Heart right ventricle (tissue), 16 donors: ENCODE measurements around the gene C16orf82. TPM values are rescaled to one million over a fixed set of nuclear protein-coding genes. Genes with fewer than 3 reads are reported as not detected.

ENCODE experiments used
- ATAC-seq, 8 donors: fragments of 200-7000 bp; cut with Tn5 transposase; one replicate each; pipeline ENCODE4 v1.9.1; 2020; ENCODE audit warnings: mild to moderate bottlenecking in 8 of 8, moderate library complexity in 8 of 8, moderate number of reproducible peaks in 1 of 8
- DNase-seq, 2 donors: peaks; one replicate each; pipeline ENCODE4 v3.0.0-alpha.2; 2020
- H3K27ac ChIP-seq, 10 donors: fragments of 200-600 bp; sonication (generic) in 2 of 10; one replicate each; pipeline versions ENCODE4 v1.5.0 to v1.8.0; 2020 to 2022; ENCODE audit warnings: mild to moderate bottlenecking in 3 of 10
- H3K27me3 ChIP-seq, 7 donors: fragments of 200-600 bp; one replicate each; pipeline ENCODE4 v1.8.0; 2021 to 2022; ENCODE audit warnings: mild to moderate bottlenecking in 2 of 7
- H3K36me3 ChIP-seq, 9 donors: fragments of 200-600 bp; sonication (generic) in 1 of 9; one replicate each; pipeline versions ENCODE4 v1.5.0 to v1.8.0; 2020 to 2022; ENCODE audit warnings: mild to moderate bottlenecking in 2 of 9
- H3K4me1 ChIP-seq, 9 donors: fragments of 200-600 bp; sonication (generic) in 1 of 9; one replicate each; pipeline versions ENCODE4 v1.5.0 to v1.8.0; 2020 to 2022; ENCODE audit warnings: mild to moderate bottlenecking in 4 of 9
- H3K4me3 ChIP-seq, 10 donors: fragments of 200-600 bp; sonication (generic) in 2 of 10; one replicate each; pipeline versions ENCODE4 v1.5.0 to v1.8.0; 2020 to 2022; ENCODE audit warnings: mild to moderate bottlenecking in 7 of 10, moderate library complexity in 2 of 10
- H3K9me3 ChIP-seq, 11 donors: fragments of 200-600 bp in 10 of 11; sonication (generic) in 2 of 11; one replicate each; pipeline versions ENCODE4 v1.5.0 to v1.8.0; 2013 to 2022; ENCODE audit warnings: mild to moderate bottlenecking in 2 of 11, control low read depth in 1 of 11, moderate library complexity in 1 of 11
- CTCF ChIP-seq, 9 donors: fragments of 200-600 bp; sonication (generic) in 2 of 9; IDR thresholded peaks; one replicate each; pipeline versions ENCODE4 v1.5.0 to v1.8.0; 2021 to 2022; ENCODE audit warnings: antibody characterized with exemption in 9 of 9, mild to moderate bottlenecking in 5 of 9, moderate library complexity in 1 of 9
- WGBS, 2 donors: extraction: QIAGEN DNeasy Blood & Tissue Kit; methylation state at CpG; one replicate each; pipeline ENCODE4 v1.1.7; 2013; ENCODE audit warnings: inconsistent platforms in 1 of 2; 5-methylcytosine and 5-hydroxymethylcytosine counted together
- intact Hi-C, 10 donors: fragments of 100-400 bp; cut with DNase I; formaldehyde crosslinking; loops; one replicate each; pipeline versions ENCODE4 v1.11.1 to v1.14.2; 2022
- polyA plus RNA-seq, 2 donors: library from polyadenylated mRNA; stranded (reverse); fragments of 200-250 nt; gene quantifications; one replicate each; pipeline ENCODE4 v1.2.3, GENCODE V29; 2013
- total RNA-seq, 10 donors: library from RNA; stranded (reverse); fragmentation: NEBNext Ultra II Directional in 3 of 10; extraction: Animal tissue kit (Norgen Biotek cat#: 25700) in 3 of 10; gene quantifications; one replicate each; pipeline versions ENCODE4 v1.2.1 to v1.2.4, GENCODE V29; 2021 to 2023
- donor health status: Arrhythmogenic right ventricular cardiomyopathy.
- donor health status: ischemic (EF 13 %, LVEDD 7.1; RV severe dilation, severe dysfunction).
- donor health status: healthy with polysubstance abuse.
- donor health status: DM: no; HTN: yes; CAD: no.
- donor health status: DM: no; HTN: no; CAD: no.
- donor health status: ischemic (EF 25% LVEDD 6.9; RV normal size, moderate dysfunction).
- donor health status: ischemic (EF 25% LVEDD 5.7; RV mildly dilated, moderate dysfunction).
- donor health status: healthy.
- donor health status: DM: yes; HTN: yes; CAD: no.
- donor health status: Ischemic cardiomyopathy.
- donor health status: ischemic (EF 35%, LVEDD 5.7; RV mildly dilated, moderate dysfunction).
- donor health status: nonischemic (EF 11% LVEDD 7.7; RV severe dilation, severe dysfunction).
- donor health status: DM: yes; HTN: yes; CAD: no.
- donor health status: PGD.
- donor health status: ischemic (EF 29% LVEDD 5.4; RV normal size, mild dysfunction).
- donor health status: nonischemic (EF 23%, LVEDD 6.1; RV moderate dilation, normal function).

C16orf82 gene
- total and polyA plus RNA-seq, 12 donors = not detected

DNA sequence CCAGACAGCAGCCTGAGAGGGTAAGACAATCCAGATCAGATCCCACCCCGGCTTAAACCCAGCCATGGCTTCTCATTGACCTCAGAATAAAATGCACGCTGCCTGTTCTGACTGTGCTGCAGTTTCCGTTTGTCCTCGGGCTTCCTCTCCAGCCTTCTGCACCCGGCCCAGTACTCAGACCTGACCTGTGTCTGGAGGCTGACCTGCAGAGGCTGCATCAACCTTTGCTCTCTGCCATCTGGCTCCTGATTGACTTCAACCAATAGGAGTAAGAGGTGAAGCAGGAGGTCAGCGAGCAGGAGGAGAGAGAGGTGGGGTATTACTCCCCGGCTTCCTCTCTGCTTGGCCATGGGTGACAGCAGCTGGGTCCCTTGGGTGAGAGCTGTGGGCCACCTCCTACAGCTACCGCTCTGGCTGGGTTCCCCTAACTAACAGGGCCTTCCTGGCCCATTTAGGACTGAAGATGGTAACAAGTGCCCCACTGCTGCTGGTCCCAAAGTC is 46.7 kb downstream of the C16orf82 start:
- no peak overlapping the region for H3K4me3 ChIP-seq
- intact Hi-C loops = loop anchor here in 3 of 10 donors (5.0 to 10.0 kb wide), 2 partner anchors 1276 to 1289 kb away; no protein-coding TSS in a partner anchor
- WGBS, 2 donors = 49 to 63% methylated on average over 8 of the region's 8 CpGs
- H3K27ac ChIP-seq = no peak overlapping the region
- peaks cover 0 to 12% (median 8%) of the 10 kb centered on the region in 9 donors for H3K4me1 ChIP-seq
- no peaks in the 10 kb centered on the region for H3K36me3 ChIP-seq
- no peak for TF ChIP-seq CTCF (IDR thresholded peaks at IDR 0.05)
- DNase-seq (no peak), ATAC-seq (no peak)
- peaks cover 0 to 5% (median 0%) of the 10 kb centered on the region in 11 donors for H3K9me3 ChIP-seq
- H3K27me3 ChIP-seq = peaks cover 0 to 24% (median 5%) of the 10 kb centered on the region in 7 donors

- peaks cover 0 to 19% (median 0%) of the 10 kb centered on the region in 7 donors for H3K27me3 ChIP-seq
- H3K4me3 ChIP-seq = no peak overlapping the region
- WGBS, 2 donors = 72 to 75% methylated on average over 2 of the region's 2 CpGs
- H3K4me1 ChIP-seq = peaks cover 0 to 12% (median 8%) of the 10 kb centered on the region in 9 donors
- no peak overlapping the region for H3K27ac ChIP-seq
- H3K9me3 ChIP-seq = peaks cover 0 to 5% (median 0%) of the 10 kb centered on the region in 11 donors
- H3K36me3 ChIP-seq = no peaks in the 10 kb centered on the region
- intact Hi-C loops = loop anchor here in 3 of 10 donors (5.0 to 10.0 kb wide), 2 partner anchors 1277 to 1289 kb away; no protein-coding TSS in a partner anchor
- no peak for ATAC-seq
- no peak for DNase-seq
- no peak for TF ChIP-seq CTCF (IDR thresholded peaks at IDR 0.05)
These were observed 47.3 kb downstream of the C16orf82 start for GRCh38 chr16:27114006-27114405.

- H3K36me3 ChIP-seq = no peaks in the 10 kb centered on the region
- no peak overlapping the region for H3K4me3 ChIP-seq
- no peaks in the 10 kb centered on the region for H3K27me3 ChIP-seq
- 71% methylated on average over 5 of the region's 5 CpGs for WGBS, 2 donors
- no peak for DNase-seq
- no peak overlapping the region for H3K27ac ChIP-seq
- no peaks in the 10 kb centered on the region for H3K4me1 ChIP-seq
- TF ChIP-seq CTCF (IDR thresholded peaks at IDR 0.05) = no peak
- H3K9me3 ChIP-seq = peaks cover 0 to 34% (median 20%) of the 10 kb centered on the region in 11 donors
- ATAC-seq = no peak
- intact Hi-C loops = loop anchor here in 1 of 10 donors (10.0 kb wide), 1 partner anchor 1294 kb away; no protein-coding TSS in a partner anchor
These were observed 51.8 kb downstream of the C16orf82 start for GRCh38 chr16:27118526-27118925.

Other genes starting within 250 kb of the C16orf82 start
- gene KDM8, start 136.6 kb downstream of the C16orf82 start, total RNA-seq = 1 to 10 TPM; 2.6 to 4.5 (median 3.3) TPM
- 1 to 10 TPM; 1.5 to 5.8 TPM for gene KDM8, start 136.6 kb downstream of the C16orf82 start, polyA plus RNA-seq
- 10 to 100 TPM; 33.5 to 46.3 (median 38.1) TPM for gene NSMCE1, start 201.8 kb downstream of the C16orf82 start, total RNA-seq
- 10 to 100 TPM; 36.1 to 57.1 TPM for gene NSMCE1, start 201.8 kb downstream of the C16orf82 start, polyA plus RNA-seq
- gene IL4R, start 247.0 kb downstream of the C16orf82 start, total RNA-seq = 10 to 100 TPM in 4 of 10 donors, 1 to 10 TPM in 6; 5.0 to 28.9 (median 9.7) TPM
- 10 to 100 TPM; 10.0 to 10.2 TPM for gene IL4R, start 247.0 kb downstream of the C16orf82 start, polyA plus RNA-seq